NCI-H2107 treated with DMSO at 0.1 percent for 48 hours (cell line): Measurements from ENCODE around the gene ILDR1.

Experiments
- DNase-seq: peaks from one replicate; lab custom pipeline; 2025; ENCODE audit not compliant: unreplicated experiment; lab: John Stamatoyannopoulos, UW

ILDR1 gene

DNA sequence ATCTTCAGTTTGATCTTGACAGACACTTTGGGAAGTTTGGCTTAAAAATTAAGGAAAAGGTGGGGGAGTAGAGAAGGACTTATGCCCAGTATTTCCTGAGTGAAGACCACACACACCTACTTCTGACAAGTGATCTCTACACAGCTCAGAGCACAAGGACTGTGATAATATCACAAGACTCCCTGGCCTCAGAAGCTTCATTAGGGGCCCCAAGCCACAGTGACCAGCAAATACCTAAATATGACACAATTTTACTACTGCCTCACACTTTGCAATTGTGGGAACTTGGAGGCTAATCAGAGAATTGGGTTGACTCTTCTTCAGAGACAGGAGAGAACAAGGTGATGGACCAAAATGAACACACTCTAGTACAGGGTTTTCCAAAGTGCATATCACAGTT is 2.6 kb downstream of the ILDR1 start:
- DNase-seq = no peak

DNA sequence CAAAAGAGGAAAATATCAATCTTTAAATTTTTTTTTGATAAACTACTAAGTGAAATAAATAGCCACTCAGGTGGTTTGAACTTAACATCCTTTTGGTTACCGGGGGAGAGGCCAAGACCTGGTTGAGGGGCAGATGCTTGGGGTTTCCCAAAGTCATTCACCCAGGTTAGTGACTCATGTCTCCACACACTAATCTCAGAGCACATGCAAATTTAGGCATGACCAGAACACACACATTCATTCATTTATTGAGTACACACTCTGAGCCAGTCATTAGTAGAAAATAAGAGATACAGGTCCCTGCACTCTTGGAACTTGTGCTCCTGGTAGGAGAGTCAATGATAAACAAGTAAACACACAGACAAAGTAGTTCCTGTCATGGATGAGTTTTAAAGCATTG is 7.3 kb downstream of the ILDR1 start:
- no peak for DNase-seq

DNA sequence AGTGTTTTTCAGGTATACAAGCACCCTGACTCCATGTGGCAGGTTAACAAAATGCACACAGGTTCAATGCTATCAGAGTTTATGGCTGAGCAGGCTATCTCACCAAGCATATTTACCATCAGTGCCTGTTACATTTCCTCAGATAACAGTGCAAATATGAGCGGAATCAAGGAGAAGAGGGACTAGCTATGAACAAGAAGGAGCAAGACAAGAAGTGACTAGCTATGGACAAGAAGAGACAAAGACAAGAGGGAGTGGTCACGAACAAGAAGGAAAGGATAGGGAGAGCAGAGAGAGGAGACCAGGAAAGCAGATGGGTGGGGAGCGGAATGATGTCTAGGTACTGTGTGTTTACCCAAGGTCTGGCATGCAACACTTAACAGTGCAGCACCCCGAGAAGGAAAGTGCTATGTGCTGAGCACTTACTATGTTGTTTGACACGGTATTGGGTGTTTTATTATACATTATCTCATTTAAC is 8.6 kb downstream of the ILDR1 start:
- no peak for DNase-seq

DNA sequence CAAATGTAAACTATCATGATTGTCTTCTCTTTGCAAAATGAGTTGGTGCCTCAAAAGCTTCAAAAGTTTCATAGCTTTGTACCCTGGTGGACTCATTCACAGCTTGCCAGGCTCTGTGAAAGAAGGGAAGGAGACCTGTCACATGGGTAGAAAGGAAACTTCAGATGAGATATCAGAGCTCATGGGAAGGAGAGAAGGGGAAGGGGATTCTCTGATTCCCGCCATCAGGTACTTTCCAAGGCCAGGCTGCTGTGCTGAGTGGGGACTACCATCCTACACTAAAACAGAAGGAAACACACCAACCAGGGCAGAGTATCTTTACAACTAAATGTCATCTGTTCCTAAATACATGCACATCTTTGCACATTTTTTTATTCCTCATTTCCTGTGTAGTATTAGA is 9.2 kb downstream of the ILDR1 start:
- DNase-seq = no peak

DNA sequence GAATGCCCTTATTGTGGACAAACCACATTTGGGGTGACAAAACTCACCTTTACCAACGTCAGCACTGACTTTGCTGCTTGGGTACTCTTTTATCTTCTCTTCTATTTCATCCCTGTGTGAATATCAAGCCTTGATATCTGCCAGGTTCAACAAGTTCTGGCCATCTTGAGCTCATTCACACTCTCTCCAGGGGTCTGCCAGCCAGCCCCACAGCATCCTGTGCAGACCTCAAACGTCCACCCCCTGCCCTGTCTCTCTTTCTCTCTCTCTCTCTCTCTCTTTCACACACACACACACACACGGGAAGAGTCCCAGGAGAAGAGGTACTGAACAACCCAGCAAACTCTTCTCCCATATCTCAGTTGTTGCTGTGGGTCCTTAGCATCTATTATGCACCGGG is 10.7 kb downstream of the ILDR1 start:
- no peak for DNase-seq

DNA sequence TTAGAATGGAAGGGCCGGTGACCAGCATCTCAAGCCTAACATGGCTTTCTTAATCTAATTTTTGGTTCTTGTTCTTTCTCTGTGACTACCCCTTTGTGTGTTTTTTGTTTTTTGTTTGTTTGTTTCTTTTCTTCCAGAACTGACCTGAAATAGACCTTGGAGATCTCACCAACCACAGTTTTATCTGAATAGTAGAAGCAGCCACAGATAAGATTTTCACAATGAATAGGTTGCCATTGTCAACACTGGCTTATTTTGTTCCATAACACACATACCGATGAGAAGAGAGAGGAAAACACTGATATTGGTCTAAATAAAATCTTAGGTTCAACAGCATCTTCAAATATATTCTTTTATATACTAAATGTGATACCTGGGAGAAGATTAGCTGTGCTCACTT is 11.5 kb downstream of the ILDR1 start:
- DNase-seq = no peak

DNA sequence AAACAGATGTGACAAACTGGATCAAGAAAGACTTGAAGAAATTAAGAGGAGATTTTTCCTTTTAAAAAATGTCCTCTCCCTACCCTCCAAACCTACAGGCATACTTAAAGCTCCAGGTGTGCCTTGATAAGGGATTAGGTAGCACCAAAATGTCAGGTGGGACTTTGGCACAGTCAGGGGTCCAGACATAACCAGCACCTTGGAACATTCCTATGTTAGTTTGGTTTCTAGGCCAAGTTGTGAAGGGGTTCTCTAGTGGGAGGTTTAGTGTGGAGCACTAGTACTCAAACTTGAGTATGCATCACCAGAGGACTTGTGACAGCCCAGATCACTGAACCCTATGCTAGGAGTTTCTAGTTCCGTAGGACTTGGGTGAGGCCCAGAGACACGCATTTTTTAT is 13.9 kb downstream of the ILDR1 start:
- DNase-seq = no peak

DNA sequence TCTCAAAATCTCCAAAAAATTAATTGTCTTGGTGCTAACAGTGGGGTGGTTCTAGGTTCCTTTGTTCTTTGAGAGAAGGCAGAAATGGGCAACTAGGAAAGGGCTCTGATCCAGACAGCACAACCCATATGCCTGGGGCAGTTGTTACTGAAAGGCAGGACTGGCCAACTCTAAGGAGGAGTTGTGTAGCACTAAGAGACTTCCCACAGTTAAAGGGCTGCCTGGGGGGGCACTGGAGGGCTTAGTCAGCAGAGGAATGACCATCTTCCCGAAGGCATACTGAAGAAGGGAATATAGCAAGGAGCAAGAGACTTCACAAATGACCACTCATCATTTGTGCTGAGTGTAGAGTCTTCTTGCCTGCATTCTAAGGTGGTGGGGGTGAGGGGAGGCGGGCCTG is 15.8 kb downstream of the ILDR1 start:
- no peak for DNase-seq

DNA sequence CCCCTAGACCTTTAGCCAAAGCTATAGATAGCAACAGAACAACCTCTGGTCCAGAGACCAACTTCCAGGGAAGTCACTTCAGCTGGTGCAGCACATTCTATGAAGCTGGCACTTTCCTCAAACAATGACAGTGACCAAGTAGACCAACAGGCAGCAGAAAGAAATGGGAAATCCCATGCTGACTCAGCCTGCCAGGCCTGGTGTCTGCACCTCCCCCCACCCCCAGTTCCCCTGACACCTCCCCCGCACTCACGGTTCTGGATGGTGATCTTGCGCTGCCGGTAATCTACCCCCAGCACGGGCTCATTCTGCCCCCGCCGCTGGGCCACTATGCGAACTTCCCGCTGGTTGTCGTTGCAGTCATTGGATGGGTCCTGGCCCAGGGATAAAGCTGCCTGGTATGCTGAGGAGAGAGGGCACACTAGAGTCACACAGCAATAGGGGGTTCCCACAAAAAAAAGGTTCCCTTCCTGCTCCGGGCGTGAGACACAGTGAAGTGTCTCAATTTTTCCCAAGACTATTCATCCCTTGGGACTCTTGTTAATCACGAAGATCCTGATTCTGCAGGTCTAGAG is 17.0 kb downstream of the ILDR1 start:
- no peak for DNase-seq

DNA sequence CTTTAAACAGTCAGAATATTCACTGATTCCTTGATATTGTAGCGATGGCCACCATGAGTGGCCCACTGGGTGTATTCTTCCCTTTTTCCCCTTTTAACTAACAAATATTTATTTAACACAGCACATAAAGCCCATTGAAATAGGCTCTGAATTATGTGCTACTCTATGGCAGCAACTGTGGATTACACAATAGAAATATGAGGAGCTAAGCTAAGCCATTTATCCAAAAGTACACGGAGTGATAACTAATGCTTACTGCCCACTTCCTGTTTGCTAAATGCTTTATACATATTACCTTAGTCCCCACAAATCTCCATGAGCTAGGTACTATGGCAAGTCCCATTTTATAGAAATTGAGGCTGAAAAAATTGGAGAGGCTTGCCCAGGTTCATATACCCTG is 17.9 kb downstream of the ILDR1 start:
- peak; percentile 53 for DNase-seq

DNA sequence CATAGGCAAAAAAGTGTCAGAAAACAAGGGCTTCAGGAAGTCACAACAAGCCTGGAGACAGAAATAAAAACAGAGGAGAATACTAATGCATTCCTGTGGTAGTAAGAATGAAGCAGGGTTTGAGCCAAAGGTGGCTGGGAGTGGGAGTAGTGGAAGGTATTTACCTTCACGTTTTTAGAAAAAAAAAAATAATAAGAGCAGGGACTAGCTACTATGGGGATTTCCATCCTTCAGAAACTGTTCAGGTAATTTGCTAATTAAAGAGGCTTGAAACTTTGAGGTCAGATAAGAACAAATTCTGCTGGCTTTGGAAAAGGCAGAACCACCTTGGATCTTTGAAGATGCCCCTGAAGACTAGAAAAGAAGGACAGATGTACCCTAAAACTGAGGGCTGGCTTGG is 18.4 kb downstream of the ILDR1 start:
- no peak for DNase-seq

DNA sequence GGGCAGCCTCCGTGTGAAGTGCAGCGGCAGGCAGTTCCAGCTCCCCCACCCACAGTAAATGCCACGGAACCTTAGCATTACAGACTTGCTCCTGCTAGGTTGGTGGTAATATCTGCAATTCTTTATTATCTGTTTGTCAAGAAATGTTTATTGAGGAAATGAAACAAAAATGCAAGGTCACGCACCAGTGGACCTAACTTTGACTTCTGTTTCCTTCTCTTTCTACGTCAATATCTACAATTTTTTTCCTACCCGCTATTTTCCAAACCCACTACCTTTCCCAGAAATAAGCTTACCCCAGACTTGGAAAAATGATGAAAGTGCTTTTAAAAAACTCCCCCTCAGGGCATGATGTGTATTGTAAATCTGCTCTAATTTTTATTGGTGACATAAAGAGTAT is 18.9 kb downstream of the ILDR1 start:
- DNase-seq = no peak

DNA sequence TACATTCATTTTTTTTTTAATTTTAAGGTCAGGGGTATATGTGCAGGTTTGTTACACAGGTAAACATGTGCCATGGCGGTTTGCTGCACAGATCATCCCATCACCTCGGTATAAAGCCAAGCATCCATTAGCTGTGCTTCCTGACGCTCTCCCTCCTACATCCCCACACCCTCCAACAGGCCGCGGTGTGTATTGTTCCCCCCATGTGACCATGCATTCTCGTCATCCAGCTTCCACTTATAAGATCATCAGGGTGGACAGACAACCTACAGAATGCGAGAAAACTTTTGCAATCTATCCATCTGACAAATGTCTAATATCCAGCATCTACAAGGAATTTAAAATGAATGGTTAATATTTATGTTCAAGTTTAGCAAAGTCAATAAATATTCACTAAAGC is 19.4 kb downstream of the ILDR1 start:
- no peak for DNase-seq

DNA sequence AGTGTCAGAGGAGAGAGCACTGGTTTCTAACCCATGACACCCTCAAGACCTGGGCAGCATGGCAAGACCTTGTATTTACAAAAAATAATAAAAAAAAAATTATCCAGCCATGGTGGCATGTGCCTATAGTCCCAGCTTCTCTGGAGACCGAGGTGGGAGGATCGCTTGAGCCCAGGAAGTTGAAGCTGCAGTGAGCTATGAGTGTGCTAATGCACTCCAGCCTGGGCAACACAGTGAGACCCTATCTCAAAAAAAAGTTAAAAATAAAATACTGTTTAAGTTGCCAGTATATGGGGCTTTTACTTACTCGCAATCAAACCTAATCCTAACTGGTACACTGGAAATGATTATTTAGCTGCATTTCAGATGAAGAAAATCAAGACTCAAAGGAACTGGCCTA is 20.2 kb downstream of the ILDR1 start:
- no peak for DNase-seq

DNA sequence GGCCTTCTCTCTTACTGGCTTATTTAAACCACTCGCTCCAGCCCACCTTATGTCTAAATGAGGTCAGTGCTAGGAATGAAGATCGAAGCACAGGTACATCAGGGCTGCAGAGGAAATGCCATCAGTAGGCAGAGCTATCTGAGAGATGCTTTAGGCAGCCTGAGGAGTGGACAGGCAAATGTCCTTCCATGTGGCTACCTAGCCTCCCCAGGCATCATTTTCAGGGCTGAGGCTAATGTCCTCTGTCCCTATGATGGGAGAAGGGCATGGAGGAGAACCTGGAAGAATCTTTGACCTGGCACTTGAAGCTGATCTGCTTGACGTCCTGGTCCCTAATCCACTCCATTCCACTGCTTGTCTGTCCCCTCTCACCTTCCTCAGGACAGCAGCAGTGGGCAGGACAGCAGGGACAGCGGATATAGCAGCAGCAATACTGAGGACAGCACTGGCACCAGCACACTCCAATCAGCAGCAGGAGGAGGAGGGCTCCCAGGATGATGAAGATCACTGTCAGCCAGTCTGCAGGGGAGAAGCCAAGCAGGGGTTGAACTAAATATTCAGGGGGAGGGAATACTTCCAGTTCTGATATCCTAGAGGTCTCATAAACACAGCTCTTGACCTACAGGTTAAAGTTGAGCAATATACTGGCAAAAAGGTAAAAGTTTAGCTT is 21.0 kb downstream of the ILDR1 start:
- no peak for DNase-seq

DNA sequence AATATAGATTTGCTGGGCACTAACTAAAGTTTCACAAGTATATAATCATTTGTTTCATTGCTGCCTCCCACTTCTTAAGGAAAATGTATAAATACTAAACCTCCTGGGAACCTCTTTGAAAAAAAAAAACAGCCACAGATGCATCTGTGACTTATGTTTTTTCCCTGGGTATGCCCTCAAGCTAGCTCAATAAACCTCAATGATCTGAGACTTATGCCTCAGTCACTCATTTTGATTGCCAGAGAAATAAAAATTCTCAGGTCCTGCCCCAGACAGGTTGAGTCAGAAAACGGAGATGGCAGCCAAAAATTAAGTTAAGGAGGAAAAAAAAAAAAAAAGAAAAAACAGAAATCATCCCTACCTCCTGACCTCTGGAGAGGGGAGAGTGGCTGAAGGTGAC is 22.1 kb downstream of the ILDR1 start:
- DNase-seq = no peak

DNA sequence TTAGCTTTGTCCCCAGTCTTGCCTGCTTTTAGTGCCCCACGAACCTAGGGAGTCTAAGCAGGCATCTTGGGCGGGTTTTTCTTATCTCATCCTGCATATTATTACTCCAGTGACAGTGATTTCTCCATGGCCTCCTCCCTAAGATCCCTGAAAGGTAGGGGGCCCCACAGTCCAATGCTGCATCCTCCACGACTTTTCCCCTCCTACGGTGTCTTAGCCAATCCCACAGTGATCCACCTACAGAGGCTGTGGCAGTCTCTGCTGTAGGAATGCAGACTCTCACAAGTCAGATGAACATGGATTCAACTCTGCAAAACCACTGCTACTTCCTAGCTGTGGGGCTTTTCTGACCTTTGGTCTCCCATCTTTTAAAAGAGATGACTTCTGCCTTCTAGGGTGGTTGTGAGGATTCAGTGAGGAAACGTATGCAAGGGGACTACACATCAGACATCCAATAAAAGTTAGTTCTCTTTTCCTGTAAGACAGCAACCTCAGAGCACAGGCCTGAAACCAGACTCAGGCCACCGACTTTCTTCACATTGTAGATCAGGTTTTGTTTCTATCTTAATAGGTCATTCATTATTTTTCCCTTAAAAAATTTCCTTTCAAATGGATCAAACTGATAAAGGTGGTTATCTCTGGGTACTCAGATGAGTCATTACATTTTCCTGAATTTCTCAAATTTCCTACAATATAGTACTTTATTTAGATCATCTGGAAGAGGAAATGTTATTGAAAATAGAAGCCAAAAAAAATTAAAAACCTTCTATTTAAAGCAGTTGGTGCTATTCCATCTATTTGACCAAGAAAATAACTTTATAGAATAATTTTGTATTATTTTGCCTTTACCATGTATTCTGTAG is 23.2 kb downstream of the ILDR1 start:
- no peak for DNase-seq

DNA sequence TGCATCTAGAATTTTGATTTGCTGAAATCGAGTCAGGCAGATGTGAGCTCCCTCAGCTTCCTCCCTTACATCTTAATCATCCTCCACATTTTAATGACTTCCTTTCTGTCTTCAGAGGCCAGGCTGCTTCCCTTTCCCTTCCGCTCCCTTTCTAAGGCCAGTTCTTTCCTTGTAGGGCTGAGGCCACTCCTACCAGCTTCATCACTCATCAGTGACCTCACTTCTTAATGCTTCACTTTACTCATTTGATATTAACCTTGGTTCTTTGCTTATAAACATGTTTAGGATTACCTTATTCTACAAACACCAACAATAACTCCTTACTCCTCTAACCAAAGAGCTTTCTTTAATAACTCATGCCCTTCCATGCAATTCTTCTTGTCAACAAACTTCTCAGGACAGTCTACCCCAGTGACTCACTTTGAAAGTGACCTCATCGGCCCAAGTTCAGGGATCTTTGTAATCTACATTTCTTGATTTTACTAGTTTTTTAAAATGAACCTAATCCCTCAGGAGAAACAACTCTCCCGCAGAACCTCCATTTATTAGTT is 23.9 kb downstream of the ILDR1 start:
- no peak for DNase-seq

DNA sequence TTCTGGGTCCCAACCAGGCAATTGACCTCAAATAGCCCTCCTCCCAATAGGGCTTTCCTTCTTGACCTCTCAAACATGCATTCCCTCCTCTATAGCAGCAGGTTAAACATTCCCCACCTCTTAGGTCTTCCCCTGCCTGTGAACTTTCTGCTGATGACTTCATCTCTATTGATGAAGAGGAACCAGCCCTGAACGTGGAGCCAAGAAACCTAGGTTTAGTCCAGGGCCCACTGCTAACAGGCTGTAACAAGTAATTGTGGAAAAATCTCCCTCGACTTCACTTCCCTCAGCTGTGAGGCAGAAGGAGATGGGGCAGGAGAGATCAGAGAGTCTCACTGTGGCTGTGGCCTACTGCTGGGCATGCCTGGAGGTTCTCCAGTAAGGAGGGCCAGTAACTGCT is 24.7 kb downstream of the ILDR1 start:
- DNase-seq = no peak

DNA sequence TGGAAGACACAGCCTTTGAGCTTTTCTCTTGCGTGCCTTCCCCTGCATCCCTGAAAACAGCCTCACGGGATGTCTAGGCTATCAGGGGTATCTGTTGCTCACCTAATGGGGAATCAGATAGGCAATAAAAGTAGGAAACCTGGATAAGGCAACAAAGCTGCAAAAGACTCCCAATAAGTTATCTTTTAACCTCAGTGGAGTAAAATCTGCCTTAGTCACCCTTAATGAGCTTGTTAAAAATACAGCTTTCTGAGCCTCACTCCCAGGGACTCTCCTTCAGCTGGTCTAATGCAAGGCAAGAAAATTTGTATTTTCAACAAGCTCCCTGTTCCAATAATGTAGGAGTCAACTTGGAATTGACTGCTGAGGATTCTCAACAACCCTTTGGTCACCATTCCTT is 25.6 kb downstream of the ILDR1 start:
- DNase-seq = no peak

DNA sequence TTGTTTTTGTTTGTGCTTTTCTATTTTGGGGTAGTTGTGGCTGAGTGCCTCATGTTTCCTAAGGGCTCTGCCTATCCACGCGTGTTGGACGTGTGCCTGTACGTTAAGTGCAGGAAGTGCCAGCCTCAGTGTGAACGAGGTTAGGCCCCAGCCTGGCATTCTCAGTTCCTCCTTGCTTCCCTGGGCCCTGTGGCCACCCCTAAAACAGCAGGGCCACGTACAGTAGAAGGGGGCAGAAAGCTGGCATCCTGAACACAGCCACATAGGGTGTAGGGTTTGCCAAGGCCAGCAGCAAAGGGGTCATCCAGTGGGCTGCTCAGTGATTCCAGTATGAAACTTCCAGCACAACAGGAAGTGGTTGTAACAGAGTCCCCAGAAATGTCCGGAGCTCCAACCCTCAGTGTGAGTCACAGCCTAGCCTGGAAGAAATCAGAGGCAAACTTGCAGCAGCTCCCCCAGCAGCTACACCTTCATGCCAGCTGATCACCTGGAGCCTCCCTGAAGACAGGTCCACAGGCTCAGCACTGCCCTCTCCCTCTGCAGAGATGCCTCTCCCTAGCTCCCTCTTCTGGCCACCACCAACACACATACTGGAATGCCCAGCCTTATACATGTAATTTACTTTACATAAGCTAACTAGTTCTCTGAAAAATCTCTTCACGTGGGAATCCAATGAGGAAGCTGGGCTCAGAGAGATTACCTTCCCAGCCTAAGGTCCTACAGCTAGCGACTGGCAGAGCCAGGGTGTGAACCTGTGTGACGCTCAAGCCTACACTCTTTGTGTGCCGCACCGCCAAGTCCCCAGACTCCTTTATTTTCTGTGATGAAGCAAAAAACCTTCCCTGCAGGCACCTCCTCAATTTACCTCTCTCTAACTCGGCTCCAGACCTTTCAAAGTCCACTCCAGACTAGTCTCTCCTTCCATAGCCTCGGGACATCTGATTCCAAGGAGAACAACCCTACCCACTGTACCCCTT is 26.6 kb downstream of the ILDR1 start:
- DNase-seq = no peak
